GM18909 (cell line): ENCODE results near the gene HCK.

Source experiments
- ATAC-seq: cut with Tn5 transposase; IDR thresholded peaks from one replicate; pipeline ENCODE4 v1.9.1; 2021; ENCODE audit warnings: mild to moderate bottlenecking; ENCODE audit not compliant: unreplicated experiment, poor library complexity

Gene HCK

DNA sequence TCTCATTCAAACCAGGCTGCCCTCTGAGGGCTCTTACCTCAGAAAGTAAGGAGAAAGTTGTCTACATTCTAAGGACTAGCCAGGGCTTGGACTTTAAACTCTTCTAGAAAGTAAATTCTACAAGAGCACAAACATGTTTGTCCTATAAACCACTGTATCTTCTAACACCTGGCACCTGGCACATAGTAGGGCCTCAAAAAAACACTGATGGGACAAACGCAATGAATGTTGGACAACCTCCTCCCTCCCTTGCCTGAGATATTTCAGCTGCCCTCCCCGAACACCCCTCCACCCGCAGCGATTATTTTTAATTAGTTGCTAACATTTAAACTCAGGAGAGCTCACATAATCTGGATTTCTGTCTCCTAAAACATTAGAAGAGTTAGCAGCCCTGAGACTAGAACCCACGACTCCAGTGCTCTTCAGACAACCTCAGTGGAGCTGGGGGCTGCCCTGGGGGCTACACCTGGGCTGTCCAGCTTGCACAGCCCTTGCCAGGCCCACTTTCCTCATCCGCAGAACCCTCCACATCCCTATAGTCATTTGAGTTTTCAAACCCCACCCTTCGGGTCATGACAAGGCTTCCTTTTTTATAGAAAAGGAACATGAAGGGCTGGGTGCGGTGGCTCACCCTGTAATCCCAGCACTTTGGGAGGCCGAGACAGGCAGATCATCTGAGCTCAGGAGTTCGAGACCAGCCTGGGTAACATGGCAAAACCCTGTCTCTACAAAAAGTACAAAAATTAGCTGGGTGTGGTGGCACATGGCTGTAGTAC lies 4.9 kb downstream of the HCK start:
- ATAC-seq, result no peak

DNA sequence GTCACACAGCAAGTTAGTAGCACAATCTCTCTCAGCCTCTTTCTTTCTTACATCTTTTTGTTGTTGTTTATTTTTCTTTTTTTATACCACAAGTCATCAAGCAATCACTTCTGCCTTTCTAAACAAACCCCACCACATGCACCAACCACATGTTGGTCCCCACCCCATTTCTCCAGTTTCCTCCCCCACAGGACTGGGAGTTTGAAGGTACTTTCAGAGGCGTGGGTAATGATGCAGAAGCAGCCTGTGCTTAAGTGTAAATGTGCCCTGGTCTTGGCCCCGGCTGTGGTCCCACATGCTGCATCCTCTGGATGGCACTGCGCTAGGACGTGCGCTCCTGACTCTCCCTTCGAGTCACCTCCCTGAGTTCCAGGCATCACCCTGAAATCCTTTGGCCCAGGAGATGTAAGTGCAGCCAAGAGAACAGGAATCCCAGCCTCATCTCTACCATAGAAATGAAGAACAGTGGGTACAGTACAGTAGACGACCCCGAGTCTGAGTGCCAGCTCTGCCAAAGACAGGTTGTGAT lies 5.7 kb downstream of the HCK start:
- no peak for ATAC-seq

DNA sequence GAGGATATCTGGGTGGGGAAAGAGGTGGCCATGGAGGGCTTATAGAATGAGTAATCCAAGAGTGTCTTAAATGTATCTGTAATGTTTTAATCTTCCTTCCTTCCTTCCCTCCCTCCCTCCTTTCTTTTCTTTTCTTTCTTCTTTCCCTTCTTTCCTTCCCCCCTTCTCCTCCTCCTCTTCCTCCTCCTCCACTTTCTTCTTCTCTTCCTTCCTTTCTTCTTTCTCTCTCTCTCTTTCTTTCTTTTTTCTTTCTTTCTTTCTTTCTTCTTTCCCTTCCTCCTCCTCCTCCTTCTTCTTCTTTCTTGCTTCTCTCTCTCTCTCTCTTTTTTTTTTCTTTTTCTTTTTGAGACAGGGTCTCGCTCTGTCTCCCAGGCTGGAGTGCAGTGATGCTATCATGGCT lies 7.1 kb downstream of the HCK start:
- ATAC-seq, result no peak

DNA sequence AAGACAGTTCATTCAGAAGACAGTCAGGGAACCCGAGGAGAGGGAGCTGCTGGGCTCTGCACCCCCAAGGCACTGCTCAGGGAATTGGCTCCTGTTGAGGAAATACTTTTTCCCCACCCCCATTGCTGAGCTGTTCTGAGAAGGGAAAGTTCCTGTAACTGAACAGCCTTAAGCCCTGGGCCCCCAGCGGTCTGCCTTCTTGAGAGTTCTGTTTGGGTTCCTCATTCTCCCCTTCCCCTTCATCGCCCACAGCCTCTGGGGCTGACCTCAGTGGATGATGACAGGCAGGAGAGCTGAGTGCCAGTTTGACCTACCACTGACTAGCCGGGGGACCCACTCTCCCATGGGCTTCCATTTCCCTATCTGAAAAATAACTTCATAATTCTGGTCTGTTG lies 10.7 kb downstream of the HCK start:
- no peak for ATAC-seq

DNA sequence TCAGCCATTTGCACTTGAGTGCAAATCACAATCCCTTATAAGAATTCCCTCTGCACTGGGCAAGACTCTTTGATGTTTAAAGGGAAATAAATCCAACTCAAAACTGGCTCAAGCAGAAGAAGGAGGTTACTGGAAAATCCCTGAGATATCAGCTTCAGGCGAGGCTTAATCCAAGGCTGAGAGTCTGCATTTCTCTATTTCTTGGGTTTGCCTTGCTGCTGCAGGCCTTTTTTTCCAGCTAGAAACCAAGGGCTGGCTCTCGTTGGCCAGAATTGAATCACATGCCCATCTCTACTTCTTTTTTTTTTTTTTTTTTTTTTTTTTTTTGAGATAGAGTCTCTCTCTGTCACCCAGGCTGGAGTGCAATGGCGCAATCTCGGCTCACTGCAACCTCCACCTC lies 11.7 kb downstream of the HCK start:
- ATAC-seq, result no peak

- no peak for ATAC-seq
Measured at GRCh38 chr20:32064667-32065066, 12.6 kb downstream of the HCK start.

- no peak for ATAC-seq
Measured at GRCh38 chr20:32067234-32067821, 15.3 kb downstream of the HCK start.

DNA sequence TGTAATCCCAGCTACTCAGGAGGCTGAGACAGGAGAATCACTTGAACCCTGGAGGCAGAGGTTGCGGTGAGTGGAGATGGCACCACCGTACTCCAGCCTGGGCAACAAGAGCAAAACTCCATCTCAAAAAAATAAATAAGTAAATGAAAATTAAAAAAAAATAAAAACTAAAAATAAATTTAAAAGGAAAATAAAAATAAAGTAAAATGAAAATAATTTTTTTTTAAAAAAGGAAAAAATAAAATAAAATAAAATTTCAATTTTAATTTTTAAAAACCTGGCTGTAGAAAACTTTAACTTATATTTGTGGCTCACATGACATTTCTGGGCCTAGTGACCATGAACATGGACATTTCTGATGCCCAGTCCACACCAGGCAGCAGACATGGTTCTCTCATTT lies 16.1 kb downstream of the HCK start:
- ATAC-seq, result no peak

DNA sequence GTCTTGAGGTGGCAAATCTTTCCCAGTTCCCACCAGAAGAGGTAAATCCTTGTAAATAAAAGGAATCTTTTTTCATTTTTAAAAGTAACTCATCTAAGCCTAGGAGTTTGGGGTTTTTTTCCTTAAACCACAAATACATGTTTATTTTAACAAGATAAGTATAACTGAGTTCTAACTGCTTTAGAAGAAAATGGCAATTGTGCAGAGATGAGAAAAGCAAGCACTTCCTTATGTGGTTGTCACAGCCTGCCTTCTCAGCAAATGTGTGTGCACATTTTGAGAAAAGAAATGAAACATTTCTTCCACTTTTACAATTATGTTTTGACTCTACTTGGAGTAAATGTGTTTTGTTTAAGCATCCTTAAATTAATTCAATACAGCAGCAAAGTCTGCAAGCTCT lies 17.7 kb downstream of the HCK start:
- no peak for ATAC-seq

DNA sequence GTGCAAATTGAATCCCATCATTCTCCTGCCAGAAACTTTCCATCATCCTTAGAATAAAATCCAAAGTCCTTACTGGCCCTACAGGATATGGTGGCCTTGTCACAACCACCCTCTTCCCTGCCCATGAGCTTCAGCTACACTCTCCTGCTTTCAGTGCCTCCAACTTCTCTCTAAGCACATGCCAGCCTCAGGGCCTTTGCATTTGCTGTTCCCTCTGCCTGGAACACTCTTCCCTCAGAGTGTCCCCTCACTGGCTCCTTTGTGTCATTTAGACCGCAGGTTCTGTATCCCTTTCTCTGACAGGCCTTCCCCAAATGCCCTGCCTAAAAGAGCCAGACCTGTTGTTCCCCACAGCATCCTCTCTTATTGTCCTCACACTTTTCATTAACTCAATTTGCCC lies 18.2 kb downstream of the HCK start:
- ATAC-seq, result no peak

GRCh38 chr20:32070690-32071213 lies 18.7 kb downstream of the HCK start:
- ATAC-seq, result no peak

GRCh38 chr20:32071395-32072167 lies 19.5 kb downstream of the HCK start:
- ATAC-seq, result no peak

- ATAC-seq, result no peak
Measured at GRCh38 chr20:32072168-32072750, 20.2 kb downstream of the HCK start.

DNA sequence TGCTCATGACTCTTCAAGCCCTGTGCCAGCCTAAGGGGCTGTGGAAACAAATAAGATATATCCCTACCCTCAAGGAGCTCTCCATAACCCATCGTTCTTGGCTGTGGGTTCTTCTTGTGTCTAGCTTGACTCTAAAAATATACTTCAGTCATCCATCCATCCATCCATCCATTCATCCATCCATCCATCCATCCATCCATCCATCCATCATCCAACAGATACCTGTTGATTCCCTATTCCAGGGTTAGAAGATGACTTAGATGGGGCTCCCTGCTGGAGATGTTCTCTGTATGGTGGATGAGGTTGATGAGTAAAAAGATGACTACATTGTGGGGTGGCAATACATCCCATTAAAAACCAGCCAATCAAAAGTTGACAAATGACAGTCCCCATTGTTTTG lies 23.5 kb downstream of the HCK start:
- ATAC-seq, result no peak

- no peak for ATAC-seq
Measured at GRCh38 chr20:32077190-32077589, 25.1 kb downstream of the HCK start.

GRCh38 chr20:32078322-32078721 lies 26.3 kb downstream of the HCK start:
- no peak for ATAC-seq

DNA sequence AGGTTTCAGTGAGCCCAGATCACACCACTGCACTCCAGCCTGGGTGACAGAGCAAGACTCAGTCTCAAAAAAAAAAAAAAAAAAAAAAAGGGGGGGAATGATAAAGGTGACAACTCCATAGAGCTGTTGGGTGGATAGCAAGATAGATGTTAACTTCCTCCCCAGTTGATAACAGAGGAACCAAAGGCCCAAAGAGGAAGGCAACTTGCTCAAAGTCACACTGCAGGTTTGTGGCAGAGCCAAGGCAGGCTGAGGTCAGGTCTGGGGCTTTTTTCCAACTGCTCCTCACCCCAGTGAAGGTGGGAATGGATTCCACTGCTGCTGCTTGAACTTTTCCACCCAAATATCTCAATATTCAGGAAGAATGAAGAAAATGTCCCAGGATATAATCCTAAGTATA lies 26.7 kb downstream of the HCK start:
- no peak for ATAC-seq

- ATAC-seq, result no peak
Measured at GRCh38 chr20:32079655-32080109, 27.6 kb downstream of the HCK start.

DNA sequence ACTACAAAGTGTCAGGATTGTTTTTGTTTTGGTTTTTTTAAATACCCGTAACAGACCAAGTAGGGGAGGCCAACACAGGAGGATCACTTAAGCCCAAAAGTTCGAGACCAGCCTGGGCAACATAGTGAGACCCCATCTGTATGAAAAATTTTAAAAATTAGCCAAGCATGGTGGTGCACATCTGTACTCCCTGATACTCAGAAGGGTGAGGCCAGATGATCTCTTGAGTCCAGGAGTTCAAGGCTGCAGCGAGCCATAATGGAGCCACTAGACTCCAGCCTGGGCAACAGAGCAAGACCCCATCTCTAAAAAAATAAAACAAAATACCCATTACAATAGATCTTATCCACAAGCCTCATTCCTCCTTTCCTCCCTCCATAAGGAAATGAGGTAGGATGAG lies 28.7 kb downstream of the HCK start:
- ATAC-seq, result no peak

DNA sequence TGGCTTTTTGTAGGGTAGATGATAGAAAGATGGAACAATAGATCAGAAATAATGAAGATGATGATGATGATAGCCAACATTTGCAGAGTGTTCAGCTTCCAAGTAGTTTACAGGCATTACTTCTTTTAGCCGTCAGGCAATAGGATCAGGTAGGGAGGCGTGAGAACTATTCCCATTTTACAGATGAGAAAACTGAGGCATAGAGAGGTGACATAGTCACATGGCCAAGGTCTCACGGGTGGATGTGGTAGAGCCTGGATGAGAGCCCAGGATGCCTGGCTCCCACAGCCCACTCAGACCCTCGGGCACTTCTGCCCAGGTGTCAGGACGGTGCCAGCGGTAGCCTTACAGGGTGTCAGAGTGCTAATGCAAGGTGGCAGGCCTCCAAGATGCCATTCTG lies 31.4 kb downstream of the HCK start:
- no peak for ATAC-seq

DNA sequence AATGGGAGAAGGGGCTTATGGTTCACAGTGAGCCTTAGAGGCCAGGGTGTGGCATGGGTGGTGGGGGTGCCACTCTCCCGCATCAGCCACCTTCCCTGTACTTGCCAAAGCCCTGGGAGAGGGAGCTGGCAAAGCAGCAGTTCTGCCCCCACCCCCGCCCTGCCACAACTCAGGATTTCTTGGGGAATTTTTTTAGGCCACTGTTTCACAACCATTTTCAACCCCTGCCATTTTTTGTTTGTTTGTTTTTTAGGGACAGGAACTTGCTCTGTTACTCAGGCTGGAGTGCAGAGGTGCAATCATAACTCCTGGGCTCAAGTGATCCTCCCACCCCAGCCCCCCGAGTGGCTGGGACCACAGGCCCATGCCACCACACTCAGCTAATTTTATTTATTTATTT lies 35.0 kb downstream of the HCK start:
- ATAC-seq, result no peak
